ENCODE data around the gene MFSD6. TPM values are rescaled to one million over a fixed set of nuclear protein-coding genes. Genes with fewer than 3 reads are reported as not detected.

MFSD6 gene
- total and polyA plus RNA-seq, 2 donors (not counting 1 experiment from before 2014, with no cell fraction given) = 31.4 to 50.8 TPM

- Histone ChIP-seq H3K79me2 (ENCODE audit: control insufficient read depth, insufficient read depth, low read length) (no peaks in the 10 kb centered on the region), H3K27me3 (ENCODE audit: control insufficient read depth, insufficient read depth, low read length) (peaks cover 3% of the 10 kb centered on the region), H3K36me3 (ENCODE audit: control insufficient read depth, insufficient read depth, low read length) (no peaks in the 10 kb centered on the region), H4K20me1 (ENCODE audit: control insufficient read depth, extremely low read depth, insufficient read depth, low read length) (no peaks in the 10 kb centered on the region), H3K9me3 (ENCODE audit: control insufficient read depth, insufficient read depth, low read depth, low read length) (no peaks in the 10 kb centered on the region), H3K4me2 (ENCODE audit: extremely low read depth, insufficient read depth, low read length) (no peak overlapping the region), H2AFZ (ENCODE audit: low read length) (no peak overlapping the region), H3K4me1 (ENCODE audit: control insufficient read depth, extremely low read depth, insufficient read depth, low read length) (no peaks in the 10 kb centered on the region), H3K4me3 (replicated peaks in 1 of 4; ENCODE audit: control extremely low read depth in 1 of 4, insufficient read depth in 1 of 4, low read depth in 3 of 4, low read length in 4 of 4) (no peak overlapping the region), H3K9ac (ENCODE audit: insufficient read depth, low read length) (no peak overlapping the region), H3K27ac (ENCODE audit: insufficient read depth, low read length) (no peak overlapping the region)
- TF ChIP-seq EZH2 (IDR thresholded peaks at IDR 0.05; ENCODE audit: low read length, missing control alignments) = no peak
- TF ChIP-seq CTCF (conservative IDR thresholded peaks at IDR 0.05 in 1 of 2, IDR thresholded peaks at IDR 0.05 in 1 of 2; ENCODE audit: low read depth in 1 of 2, low read length in 2 of 2) = no peak
- no peak for DNase-seq (ENCODE audit: low read depth in 2 of 2)
These were observed 5.1 kb upstream of the MFSD6 start for GRCh38 chr2:190402986-190403603.

DNA sequence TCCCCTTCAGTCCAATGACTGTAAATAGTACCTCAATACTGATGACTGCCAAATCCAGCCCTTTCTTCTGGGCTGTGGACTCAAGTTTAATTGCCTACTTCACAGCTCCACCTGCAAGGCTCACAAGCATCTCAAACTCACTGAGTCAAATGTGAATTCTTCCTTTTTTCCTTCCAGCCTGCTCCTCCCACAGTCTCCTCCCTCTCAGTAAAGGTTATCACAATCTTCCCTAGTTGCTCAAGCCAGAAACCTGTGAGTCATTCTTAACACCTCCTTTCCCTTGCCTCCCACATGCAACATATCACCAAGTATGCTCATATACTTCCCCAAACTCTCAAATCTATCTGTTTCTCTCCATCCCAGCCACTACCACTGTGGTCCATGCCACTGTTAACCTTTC, 3.7 kb upstream of the MFSD6 start:
- no peak overlapping the region for H3K4me3 ChIP-seq (replicated peaks in 1 of 4; ENCODE audit: control extremely low read depth in 1 of 4, insufficient read depth in 1 of 4, low read depth in 3 of 4, low read length in 4 of 4)
- peak in 1 of 2 donors; percentile 60 for DNase-seq (ENCODE audit: low read depth in 2 of 2)
- TF ChIP-seq EZH2 (IDR thresholded peaks at IDR 0.05; ENCODE audit: low read length, missing control alignments) = no peak
- TF ChIP-seq CTCF (conservative IDR thresholded peaks at IDR 0.05 in 1 of 2, IDR thresholded peaks at IDR 0.05 in 1 of 2; ENCODE audit: low read depth in 1 of 2, low read length in 2 of 2) = no peak
- no peak overlapping the region for H2AFZ ChIP-seq (ENCODE audit: low read length)
- no peak overlapping the region for H3K27ac ChIP-seq (ENCODE audit: insufficient read depth, low read length)
- no peaks in the 10 kb centered on the region for H4K20me1 ChIP-seq (ENCODE audit: control insufficient read depth, extremely low read depth, insufficient read depth, low read length)
- no peaks in the 10 kb centered on the region for H3K9me3 ChIP-seq (ENCODE audit: control insufficient read depth, insufficient read depth, low read depth, low read length)
- H3K4me2 ChIP-seq (ENCODE audit: extremely low read depth, insufficient read depth, low read length) = no peak overlapping the region
- no peaks in the 10 kb centered on the region for H3K79me2 ChIP-seq (ENCODE audit: control insufficient read depth, insufficient read depth, low read length)
- no peak overlapping the region for H3K9ac ChIP-seq (ENCODE audit: insufficient read depth, low read length)
- H3K27me3 ChIP-seq (ENCODE audit: control insufficient read depth, insufficient read depth, low read length) = peaks cover 3% of the 10 kb centered on the region
- H3K4me1 ChIP-seq (ENCODE audit: control insufficient read depth, extremely low read depth, insufficient read depth, low read length) = no peaks in the 10 kb centered on the region
- no peaks in the 10 kb centered on the region for H3K36me3 ChIP-seq (ENCODE audit: control insufficient read depth, insufficient read depth, low read length)

DNA sequence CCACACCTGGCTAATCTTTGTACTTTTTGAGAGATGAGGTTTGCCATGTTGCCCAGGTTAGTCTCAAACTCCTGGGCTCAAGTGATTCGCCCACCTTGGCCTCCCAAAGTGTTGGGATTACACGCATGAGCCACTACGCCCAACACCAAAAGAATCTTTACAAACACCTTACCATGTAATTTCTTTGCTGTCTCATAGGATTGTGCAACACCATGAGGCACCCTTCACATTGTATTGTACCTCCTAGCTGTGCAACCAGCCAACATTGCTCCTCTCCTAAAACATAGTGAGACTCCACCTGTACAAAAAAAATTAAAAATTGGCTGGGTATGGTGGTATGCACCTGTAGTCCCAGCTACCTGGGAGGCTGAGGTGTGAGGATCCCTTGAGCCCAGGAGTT, 3.1 kb upstream of the MFSD6 start:
- no peak overlapping the region for H3K27ac ChIP-seq (ENCODE audit: insufficient read depth, low read length)
- no peak for DNase-seq (ENCODE audit: low read depth in 2 of 2)
- no peak overlapping the region for H3K4me3 ChIP-seq (replicated peaks in 1 of 4; ENCODE audit: control extremely low read depth in 1 of 4, insufficient read depth in 1 of 4, low read depth in 3 of 4, low read length in 4 of 4)

More for the DNA sequence above, 3.1 kb upstream of the MFSD6 start:
- no peak for TF ChIP-seq EZH2 (IDR thresholded peaks at IDR 0.05; ENCODE audit: low read length, missing control alignments)
- TF ChIP-seq CTCF (conservative IDR thresholded peaks at IDR 0.05 in 1 of 2, IDR thresholded peaks at IDR 0.05 in 1 of 2; ENCODE audit: low read depth in 1 of 2, low read length in 2 of 2) = no peak
- H3K36me3 ChIP-seq (ENCODE audit: control insufficient read depth, insufficient read depth, low read length) = no peaks in the 10 kb centered on the region
- H3K27me3 ChIP-seq (ENCODE audit: control insufficient read depth, insufficient read depth, low read length) = peaks cover 3% of the 10 kb centered on the region
- no peak overlapping the region for H3K4me2 ChIP-seq (ENCODE audit: extremely low read depth, insufficient read depth, low read length)
- H3K4me1 ChIP-seq (ENCODE audit: control insufficient read depth, extremely low read depth, insufficient read depth, low read length) = no peaks in the 10 kb centered on the region
- H2AFZ ChIP-seq (ENCODE audit: low read length) = no peak overlapping the region
- H4K20me1 ChIP-seq (ENCODE audit: control insufficient read depth, extremely low read depth, insufficient read depth, low read length) = no peaks in the 10 kb centered on the region
- no peaks in the 10 kb centered on the region for H3K79me2 ChIP-seq (ENCODE audit: control insufficient read depth, insufficient read depth, low read length)
- H3K9ac ChIP-seq (ENCODE audit: insufficient read depth, low read length) = no peak overlapping the region
- H3K9me3 ChIP-seq (ENCODE audit: control insufficient read depth, insufficient read depth, low read depth, low read length) = no peaks in the 10 kb centered on the region
